Testis (tissue), 2 donors: ENCODE results near the gene TMEM63C.

ENCODE experiments used
- CTCF ChIP-seq, 3 experiments: fragments of 450-650 bp in 2 of 3; fragments of 200-600 bp in 1 of 3; sonication (generic) in 1 of 3; IDR thresholded peaks; one replicate each; pipeline ENCODE4 v1.5.1; 2016 to 2019; ENCODE audit warnings: antibody characterized with exemption in 3 of 3, mild to moderate bottlenecking in 2 of 3, moderate library complexity in 1 of 3
- POLR2A ChIP-seq: fragments of 450-650 bp; IDR thresholded peaks from one replicate; pipeline ENCODE4 v1.6.1; 2017; ENCODE audit warnings: antibody characterized with exemption, mild to moderate bottlenecking, moderate library complexity

GRCh38 chr14:77213679-77214016, 32.0 kb downstream of the TMEM63C start:
- TF ChIP-seq CTCF (IDR thresholded peaks at IDR 0.05) = no peak
- no peak for TF ChIP-seq POLR2A
